Measurements from ENCODE around the gene LRMDA.

The LRMDA gene

DNA sequence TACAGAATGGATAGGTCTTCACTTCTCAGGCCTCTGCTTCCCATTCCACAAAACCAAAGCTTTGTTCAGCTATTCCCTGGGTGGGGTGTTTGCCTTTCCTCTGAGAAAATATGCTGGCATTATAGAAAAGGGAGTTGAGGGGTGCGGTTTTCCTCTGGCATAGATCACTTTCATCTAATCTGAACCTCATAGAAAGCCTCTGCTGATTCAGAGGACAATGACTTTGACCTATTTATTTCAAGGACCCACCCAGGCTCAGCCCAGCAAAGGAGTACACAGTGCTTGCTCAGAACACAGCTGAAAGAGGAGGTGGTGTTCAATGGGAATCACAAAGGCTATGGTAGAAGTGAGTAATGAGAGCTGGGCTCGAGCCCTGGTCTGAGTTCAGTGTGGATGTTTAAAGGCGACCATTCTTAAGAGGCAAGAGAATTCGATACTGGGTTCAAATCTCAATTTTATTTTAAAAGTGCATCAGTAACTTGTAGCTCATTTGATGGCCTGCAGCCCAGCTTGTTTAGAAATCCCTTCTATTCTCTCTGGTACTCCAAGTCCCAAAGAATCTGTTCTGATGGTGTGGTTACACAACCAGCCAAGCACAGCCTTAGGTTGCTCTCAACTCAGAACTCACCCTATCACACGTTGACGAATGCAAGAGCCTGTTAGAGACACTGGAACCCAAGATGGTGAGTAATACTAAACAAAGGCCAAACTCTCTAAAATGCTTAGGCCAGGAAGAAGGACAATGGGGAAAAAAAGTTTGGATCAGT is 1012.8 kb downstream of the LRMDA start:
- POLR2A ChIA-PET: no interaction called here
- no peaks in the 10 kb centered on the region for H3K9me3 ChIP-seq (ENCODE audit: control insufficient read depth, insufficient read depth, low read depth, low read length)
- CTCF ChIA-PET: no interaction called here

GRCh38 chr10:76447578-76447977 is 1016.2 kb downstream of the LRMDA start:
- TF ChIP-seq, protein P1, sequence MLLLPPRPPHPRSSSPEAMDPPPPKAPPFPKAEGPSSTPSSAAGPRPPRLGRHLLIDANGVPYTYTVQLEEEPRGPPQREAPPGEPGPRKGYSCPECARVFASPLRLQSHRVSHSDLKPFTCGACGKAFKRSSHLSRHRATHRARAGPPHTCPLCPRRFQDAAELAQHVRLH (tag by site-specific recombination; IDR thresholded peaks at IDR 0.05): no peak
- TF ChIP-seq ZNF600 (tag by site-specific recombination; IDR thresholded peaks at IDR 0.05): no peak
- no peak for TF ChIP-seq ZNF596 (tag by site-specific recombination; IDR thresholded peaks at IDR 0.05)
- TF ChIP-seq EGR2 (tag by site-specific recombination; IDR thresholded peaks at IDR 0.05; ENCODE audit: low read depth): no peak
- Histone ChIP-seq H3K36me3 (ENCODE audit: control insufficient read depth in 2 of 2, insufficient read depth in 1 of 2, low read length in 2 of 2) (no peaks in the 10 kb centered on the region), H3K27ac (ENCODE audit: extremely low read depth, low read depth, low read length) (no peak overlapping the region), H3K9me3 (ENCODE audit: control insufficient read depth, insufficient read depth, low read depth, low read length) (no peaks in the 10 kb centered on the region), H3K4me3 (ENCODE audit: low read depth, low read length) (no peak overlapping the region), H3K4me1 (ENCODE audit: control insufficient read depth, insufficient read depth, low read length) (no peaks in the 10 kb centered on the region)
- ChIA-PET POLR2A (no interaction called here), CTCF (no interaction called here)

More for the DNA sequence above, 1012.8 kb downstream of the LRMDA start:
- Histone ChIP-seq H3K4me3 (ENCODE audit: low read depth, low read length) (no peak overlapping the region), H3K27ac (ENCODE audit: extremely low read depth, low read depth, low read length) (no peak overlapping the region), H3K4me1 (ENCODE audit: control insufficient read depth, insufficient read depth, low read length) (no peaks in the 10 kb centered on the region), H3K36me3 (ENCODE audit: control insufficient read depth in 2 of 2, insufficient read depth in 1 of 2, low read length in 2 of 2) (no peaks in the 10 kb centered on the region)
- no peak for TF ChIP-seq ZNF37A (tag by site-specific recombination; IDR thresholded peaks at IDR 0.05)
- TF ChIP-seq ZNF350 (tag by site-specific recombination; IDR thresholded peaks at IDR 0.05): no peak
- TF ChIP-seq ZNF549 (tag by site-specific recombination; IDR thresholded peaks at IDR 0.05): no peak
- no peak for TF ChIP-seq ZNF48 (tag by site-specific recombination; IDR thresholded peaks at IDR 0.05)
- TF ChIP-seq ZBTB26 (tag by site-specific recombination; optimal IDR thresholded peaks at IDR 0.05): no peak
- no peak for TF ChIP-seq ZNF266 (tag by site-specific recombination; IDR thresholded peaks at IDR 0.05; ENCODE audit: low read depth)
- TF ChIP-seq ZSCAN4 (tag by site-specific recombination; IDR thresholded peaks at IDR 0.05): no peak
- no peak for TF ChIP-seq GLI2 (tag by site-specific recombination; IDR thresholded peaks at IDR 0.05; ENCODE audit: borderline replicate concordance, low read depth)
- TF ChIP-seq, protein P2, sequence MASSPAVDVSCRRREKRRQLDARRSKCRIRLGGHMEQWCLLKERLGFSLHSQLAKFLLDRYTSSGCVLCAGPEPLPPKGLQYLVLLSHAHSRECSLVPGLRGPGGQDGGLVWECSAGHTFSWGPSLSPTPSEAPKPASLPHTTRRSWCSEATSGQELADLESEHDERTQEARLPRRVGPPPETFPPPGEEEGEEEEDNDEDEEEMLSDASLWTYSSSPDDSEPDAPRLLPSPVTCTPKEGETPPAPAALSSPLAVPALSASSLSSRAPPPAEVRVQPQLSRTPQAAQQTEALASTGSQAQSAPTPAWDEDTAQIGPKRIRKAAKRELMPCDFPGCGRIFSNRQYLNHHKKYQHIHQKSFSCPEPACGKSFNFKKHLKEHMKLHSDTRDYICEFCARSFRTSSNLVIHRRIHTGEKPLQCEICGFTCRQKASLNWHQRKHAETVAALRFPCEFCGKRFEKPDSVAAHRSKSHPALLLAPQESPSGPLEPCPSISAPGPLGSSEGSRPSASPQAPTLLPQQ (tag by site-specific recombination; IDR thresholded peaks at IDR 0.05): no peak
- no peak for TF ChIP-seq ZNF777 (tag by site-specific recombination; IDR thresholded peaks at IDR 0.05; ENCODE audit: borderline replicate concordance)
- no peak for TF ChIP-seq ZNF341 (tag by site-specific recombination; IDR thresholded peaks at IDR 0.05; ENCODE audit: low read depth)

DNA sequence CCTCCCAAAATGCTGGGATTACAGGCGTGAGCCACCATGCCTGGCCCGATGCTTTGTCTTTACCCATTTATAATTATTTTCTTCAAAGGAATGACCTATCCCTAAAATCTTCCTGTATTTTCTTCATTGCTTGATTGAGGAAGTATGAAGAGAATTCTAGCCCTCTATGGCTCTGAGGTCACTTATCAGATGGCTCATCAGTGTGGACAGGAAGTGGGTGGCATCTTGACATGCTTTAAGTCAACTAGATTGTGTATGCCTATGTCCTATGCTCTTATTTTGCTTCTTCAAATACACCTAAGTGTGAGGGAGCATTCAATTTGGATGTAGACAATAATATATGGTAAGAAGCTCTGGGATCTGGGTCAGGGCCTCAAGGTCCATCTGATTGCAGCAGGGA is 1020.5 kb downstream of the LRMDA start:
- Histone ChIP-seq H3K9me3 (ENCODE audit: control insufficient read depth, insufficient read depth, low read depth, low read length) (no peaks in the 10 kb centered on the region), H3K4me1 (ENCODE audit: control insufficient read depth, insufficient read depth, low read length) (no peaks in the 10 kb centered on the region), H3K36me3 (ENCODE audit: control insufficient read depth in 2 of 2, insufficient read depth in 1 of 2, low read length in 2 of 2) (no peaks in the 10 kb centered on the region), H3K4me3 (ENCODE audit: low read depth, low read length) (no peak overlapping the region), H3K27ac (ENCODE audit: extremely low read depth, low read depth, low read length) (no peak overlapping the region)
- CTCF ChIA-PET: no interaction called here
- POLR2A ChIA-PET: interaction anchor here (0.7 kb wide), 1 partner anchor 11 kb away, joined by 5 read pairs; no protein-coding TSS in a partner anchor
- TF ChIP-seq ZNF530 (tag by site-specific recombination; IDR thresholded peaks at IDR 0.05; ENCODE audit: low read depth) (no peak), ZNF514 (tag by site-specific recombination; IDR thresholded peaks at IDR 0.05) (no peak), ZNF398 (tag by site-specific recombination; IDR thresholded peaks at IDR 0.05) (no peak), ZNF10 (tag by site-specific recombination; IDR thresholded peaks at IDR 0.05) (no peak), ZNF133 (tag by site-specific recombination; IDR thresholded peaks at IDR 0.05) (no peak), ZNF132 (tag by site-specific recombination; IDR thresholded peaks at IDR 0.05; ENCODE audit: borderline replicate concordance) (no peak)
